Hindlimb muscle (tissue), 1 donor: ENCODE measurements around the gene PLG. TPM values are rescaled to one million over a fixed set of nuclear protein-coding genes. Genes with fewer than 3 reads are reported as not detected.
"Not testable (repeated sequence)": the region's sequence is repeated elsewhere in the genome, so short reads cannot be mapped to it uniquely, and the experiment has no call there.

ENCODE experiments used
- DNase-seq: peaks from one replicate; pipeline ENCODE4 v3.0.0-alpha.2; 2013
- polyA plus RNA-seq: library from polyadenylated mRNA; unstranded; fragments of 120-200 nt; gene quantifications from one replicate; pipeline ENCODE4 v1.2.1, GENCODE V29; 2013; ENCODE audit not compliant: insufficient read length

The PLG gene
- polyA plus RNA-seq, 1 donor: 1.0 TPM

- DNase-seq: not testable (repeated sequence)
These were observed 2.6 kb downstream of the PLG start for GRCh38 chr6:160704688-160705087.

- not testable (repeated sequence) for DNase-seq
These were observed 6.9 kb downstream of the PLG start for GRCh38 chr6:160708993-160709392.

DNA sequence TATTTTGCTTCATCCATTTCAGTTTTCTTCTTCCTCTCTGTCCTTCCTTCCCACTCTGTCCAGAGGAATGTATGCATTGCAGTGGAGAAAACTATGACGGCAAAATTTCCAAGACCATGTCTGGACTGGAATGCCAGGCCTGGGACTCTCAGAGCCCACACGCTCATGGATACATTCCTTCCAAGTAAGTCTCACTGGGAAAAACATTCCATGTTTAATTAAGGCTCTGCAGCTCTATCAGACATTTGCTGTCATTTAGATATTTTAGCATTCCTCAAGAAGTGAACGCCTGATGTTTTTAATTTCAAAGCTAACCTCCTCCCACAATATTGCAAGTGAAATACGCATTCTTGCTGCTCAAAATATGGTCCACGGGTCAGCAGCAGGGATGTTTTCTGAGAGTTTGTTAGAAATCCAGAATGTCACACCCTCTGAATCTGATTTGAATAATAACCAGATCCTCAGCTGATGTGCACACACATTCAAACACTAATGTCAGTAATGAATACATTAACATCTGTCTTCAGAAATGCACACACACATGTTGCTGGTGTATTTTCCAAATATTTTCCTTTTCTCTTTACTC is 12.8 kb downstream of the PLG start:
- DNase-seq: no peak

- no peak for DNase-seq
These were observed 28.9 kb downstream of the PLG start for GRCh38 chr6:160730911-160731310.

DNA sequence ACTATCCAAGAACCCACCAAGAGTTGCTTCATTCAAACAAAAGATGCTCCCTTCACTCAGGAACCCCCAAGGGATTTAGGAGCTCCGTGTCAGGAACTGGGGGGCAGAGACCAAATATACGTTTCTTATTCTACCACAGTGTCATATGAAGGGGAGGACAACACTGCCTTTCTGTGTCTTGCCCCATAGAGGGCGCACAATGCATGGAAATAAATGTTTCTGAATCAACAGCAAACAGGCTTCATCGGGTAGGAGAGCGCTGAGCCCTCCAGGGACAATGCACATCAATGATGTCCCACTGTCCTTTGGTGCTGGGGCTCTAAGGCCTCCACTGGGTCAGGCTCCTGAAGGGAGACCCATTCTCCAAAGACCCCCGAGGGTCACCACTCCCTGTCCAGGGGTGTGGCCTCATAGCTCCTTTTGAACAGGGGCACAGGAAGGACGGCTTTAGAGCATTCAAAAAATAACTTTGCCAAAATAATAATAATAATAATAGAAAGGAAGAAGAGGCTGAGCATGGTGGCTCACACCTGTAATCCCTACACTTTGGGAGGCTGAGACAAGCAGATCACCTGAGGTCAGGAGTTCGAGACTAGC is 31.1 kb downstream of the PLG start:
- DNase-seq: peak; percentile 26

GRCh38 chr6:160734627-160735026 is 32.6 kb downstream of the PLG start:
- no peak for DNase-seq

DNA sequence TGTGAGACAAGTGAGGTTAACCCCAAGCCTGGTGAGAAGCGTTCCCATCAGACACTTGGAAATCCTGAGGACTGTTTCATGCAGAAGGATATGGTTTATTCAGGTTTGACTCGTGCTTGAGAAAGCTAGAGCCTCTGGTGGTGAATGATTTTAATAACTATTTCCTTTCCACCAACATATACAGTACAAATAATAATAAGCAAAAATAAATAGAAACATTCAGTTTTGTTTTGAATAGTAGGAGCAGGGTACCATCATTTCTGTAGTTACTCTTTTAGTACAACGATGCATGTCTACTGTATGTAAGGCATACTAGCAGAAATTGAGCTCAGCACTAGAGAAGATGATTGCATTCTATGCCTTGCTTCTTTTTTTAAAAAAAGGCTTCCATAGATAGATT is 33.5 kb downstream of the PLG start:
- no peak for DNase-seq

DNA sequence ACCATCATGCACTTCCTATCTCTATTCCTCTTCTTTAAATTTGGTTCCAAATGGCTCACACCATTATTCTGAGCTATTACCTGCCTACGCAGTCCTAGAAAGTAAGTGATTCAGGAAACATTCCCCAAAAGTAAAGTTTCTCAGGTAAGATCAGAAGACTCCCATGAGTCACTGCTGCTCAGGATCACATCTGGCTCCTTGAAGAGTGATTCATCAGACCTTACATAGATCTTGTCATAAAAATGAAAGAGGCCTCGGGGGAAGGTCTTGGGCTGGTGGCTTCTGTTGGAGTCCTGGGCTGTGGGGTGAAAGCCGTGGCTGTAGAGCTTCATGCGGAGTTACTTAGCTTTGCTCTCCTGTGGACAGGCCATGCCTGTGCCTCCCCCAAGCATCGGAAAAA is 35.9 kb downstream of the PLG start:
- DNase-seq: no peak

- no peak for DNase-seq
These were observed 37.9 kb downstream of the PLG start for GRCh38 chr6:160739955-160740354.

DNA sequence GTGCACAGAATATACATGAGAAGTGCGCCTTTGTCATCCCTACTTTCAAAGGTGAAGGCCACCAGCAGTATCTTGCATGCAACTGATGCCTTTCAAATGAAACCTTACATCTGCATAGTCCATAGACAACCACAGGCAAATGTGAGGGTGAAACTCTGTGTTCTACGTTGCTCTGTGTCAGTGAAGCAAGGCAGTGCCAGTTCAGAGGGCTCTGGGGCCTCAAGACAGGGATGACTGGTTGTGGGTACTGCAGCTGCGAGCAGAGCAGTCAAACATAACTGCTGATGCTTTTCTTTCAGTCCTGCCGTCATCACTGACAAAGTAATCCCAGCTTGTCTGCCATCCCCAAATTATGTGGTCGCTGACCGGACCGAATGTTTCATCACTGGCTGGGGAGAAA is 39.0 kb downstream of the PLG start:
- not testable (repeated sequence) for DNase-seq

- no peak for DNase-seq
These were observed 40.0 kb downstream of the PLG start for GRCh38 chr6:160742090-160742489.

DNA sequence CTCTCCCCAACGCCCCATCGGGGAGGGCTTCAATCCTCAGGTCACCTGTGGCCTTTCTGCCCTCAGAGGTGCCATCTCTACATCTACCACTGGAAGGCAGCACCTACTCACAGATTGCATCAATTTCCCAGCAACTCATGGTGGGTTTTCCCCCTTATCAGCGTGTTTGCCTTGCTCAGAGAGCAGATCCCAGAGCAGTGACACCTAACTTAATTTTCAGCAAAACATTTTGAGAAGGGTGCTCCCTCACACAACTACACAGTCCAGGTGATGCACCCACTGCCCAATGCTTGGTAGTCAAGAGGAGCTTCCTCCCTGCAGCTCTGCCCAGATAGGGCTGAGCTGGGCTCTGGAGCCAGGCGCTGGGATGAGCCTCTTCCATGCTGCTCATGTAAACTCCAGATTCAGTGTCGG is 48.2 kb downstream of the PLG start:
- no peak for DNase-seq

DNA sequence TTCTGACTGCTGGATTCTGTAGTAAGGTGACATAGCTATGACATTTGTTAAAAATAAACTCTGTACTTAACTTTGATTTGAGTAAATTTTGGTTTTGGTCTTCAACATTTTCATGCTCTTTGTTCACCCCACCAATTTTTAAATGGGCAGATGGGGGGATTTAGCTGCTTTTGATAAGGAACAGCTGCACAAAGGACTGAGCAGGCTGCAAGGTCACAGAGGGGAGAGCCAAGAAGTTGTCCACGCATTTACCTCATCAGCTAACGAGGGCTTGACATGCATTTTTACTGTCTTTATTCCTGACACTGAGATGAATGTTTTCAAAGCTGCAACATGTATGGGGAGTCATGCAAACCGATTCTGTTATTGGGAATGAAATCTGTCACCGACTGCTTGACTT is 51.2 kb downstream of the PLG start:
- DNase-seq: not testable (repeated sequence)

DNA sequence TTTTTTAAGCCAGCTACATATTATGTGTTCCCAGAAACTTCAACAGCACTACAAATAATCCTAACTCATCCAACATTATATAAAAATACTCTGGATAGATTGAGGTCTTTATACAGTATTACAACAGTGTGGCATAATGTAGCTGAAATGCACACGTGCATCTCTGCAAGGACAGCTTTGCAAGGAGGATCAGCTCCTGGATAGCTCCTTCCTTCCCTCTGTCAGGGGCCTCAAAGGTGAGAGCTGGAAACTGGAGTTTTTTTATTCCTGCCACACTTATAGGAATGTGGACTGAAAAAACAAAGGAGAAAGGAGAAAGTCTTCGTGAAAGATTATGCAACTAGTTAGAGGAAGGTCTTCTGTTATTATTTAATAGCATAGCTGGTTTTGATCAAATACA is 53.1 kb downstream of the PLG start:
- DNase-seq: no peak

- no peak for DNase-seq
These were observed 54.0 kb downstream of the PLG start for GRCh38 chr6:160756021-160756420.

DNA sequence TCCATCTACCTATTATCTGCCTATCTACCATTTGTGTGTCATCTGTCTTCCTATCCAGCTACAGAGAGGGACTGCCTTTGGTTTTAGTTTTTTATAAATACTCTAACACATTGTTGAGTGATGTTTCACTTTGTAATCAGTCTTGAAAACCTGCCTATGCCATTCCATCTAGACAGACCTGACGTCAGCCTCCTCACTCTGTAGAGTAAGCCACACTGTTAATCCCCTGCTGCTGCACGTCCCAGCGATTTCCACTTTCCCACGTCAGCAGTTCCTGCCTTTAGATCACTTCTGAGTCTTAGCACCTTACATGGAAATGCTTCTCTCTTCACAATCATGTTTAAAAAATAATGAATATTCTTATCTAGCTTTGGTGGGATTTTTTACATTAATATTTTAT is 54.8 kb downstream of the PLG start:
- DNase-seq: no peak

GRCh38 chr6:160764847-160765246 is 62.8 kb downstream of the PLG start:
- DNase-seq: no peak

- no peak for DNase-seq
These were observed 63.4 kb downstream of the PLG start for GRCh38 chr6:160765412-160765811.

DNA sequence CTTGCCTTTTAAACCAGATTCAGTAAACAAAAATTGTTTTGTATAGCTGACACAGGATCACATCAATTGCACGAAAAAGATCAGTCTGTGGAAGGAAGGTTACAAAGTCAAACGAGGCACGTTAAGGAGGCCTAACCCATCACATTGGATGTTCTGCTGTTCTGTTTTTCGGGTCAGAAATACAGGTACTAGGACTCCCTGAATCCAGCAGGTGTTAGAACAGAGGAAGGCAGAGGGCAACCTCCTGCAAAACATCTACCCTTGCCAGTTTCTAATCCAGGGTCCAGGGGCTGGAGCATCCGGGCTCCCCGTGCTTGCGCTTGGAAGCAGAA is 64.6 kb downstream of the PLG start:
- DNase-seq: no peak

DNA sequence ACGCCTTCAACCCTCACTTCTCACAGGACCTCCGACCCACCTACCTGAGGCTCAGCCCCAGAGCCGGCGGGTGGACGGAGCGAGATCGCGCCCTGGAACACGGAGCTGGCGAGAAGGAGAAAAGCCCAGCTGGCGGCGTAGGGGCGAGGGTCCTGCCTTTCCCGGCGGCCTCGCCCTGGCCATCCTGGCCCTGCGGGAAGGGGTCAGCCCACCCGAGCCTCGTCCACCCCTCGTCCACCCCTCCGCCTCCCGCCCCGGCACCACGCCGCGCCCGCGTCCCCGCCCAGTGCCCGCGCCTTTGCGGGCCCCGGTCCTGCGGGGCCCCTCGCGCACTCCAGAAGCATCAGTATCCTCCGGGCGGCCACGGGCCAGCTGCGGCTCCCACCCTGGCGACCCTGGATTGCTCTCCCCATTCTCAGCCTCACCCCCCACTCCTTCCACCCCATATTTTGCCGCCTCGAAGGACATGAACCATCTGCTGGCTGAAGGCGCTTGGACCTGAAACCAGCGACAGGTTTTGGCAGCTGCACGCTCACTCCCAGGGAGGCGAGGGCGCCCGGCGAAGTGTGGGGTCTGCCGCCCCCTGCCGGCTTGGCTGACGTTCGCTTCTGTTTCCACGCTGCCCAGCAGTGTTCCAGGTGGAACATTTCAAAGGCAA is 65.1 kb downstream of the PLG start:
- peak; percentile 58 for DNase-seq

DNA sequence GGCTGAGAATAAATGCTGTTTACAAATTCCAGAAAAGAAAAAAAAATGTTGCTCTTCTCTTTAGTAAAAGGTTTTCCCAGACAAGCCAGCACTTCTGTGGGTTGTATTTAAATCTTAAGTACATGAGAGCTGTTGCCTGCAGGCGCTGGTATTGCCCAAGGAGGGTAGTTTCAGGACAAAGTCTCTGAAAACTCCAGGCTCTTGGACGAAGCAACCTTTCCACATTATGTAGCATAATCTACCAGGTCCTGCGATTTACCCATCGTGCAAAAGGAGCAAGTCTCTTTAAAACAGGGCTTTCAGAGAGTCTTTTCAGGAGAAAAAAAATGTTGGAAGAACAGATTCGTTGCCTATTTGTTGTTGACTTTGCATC is 65.6 kb downstream of the PLG start:
- DNase-seq: no peak

- no peak for DNase-seq
These were observed 66.1 kb downstream of the PLG start for GRCh38 chr6:160768101-160768500.

DNA sequence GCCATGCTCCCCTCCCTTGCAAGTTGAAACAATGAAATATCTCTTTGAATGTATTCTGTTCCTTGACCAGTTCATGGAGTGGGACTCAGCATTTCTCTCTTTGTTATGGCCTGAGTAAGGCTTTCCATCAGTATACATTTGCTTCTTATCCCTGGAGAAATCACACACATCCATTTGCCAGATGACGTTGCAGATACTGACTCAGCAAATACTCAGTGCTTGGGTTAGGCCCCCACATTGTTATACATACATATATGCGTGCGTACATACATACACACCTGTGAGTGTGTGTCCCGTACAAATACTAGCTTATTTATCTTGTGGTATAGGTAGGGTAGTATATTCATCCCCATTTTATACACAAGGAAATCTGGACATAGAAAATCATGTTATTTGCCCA is 72.4 kb downstream of the PLG start:
- no peak for DNase-seq

DNA sequence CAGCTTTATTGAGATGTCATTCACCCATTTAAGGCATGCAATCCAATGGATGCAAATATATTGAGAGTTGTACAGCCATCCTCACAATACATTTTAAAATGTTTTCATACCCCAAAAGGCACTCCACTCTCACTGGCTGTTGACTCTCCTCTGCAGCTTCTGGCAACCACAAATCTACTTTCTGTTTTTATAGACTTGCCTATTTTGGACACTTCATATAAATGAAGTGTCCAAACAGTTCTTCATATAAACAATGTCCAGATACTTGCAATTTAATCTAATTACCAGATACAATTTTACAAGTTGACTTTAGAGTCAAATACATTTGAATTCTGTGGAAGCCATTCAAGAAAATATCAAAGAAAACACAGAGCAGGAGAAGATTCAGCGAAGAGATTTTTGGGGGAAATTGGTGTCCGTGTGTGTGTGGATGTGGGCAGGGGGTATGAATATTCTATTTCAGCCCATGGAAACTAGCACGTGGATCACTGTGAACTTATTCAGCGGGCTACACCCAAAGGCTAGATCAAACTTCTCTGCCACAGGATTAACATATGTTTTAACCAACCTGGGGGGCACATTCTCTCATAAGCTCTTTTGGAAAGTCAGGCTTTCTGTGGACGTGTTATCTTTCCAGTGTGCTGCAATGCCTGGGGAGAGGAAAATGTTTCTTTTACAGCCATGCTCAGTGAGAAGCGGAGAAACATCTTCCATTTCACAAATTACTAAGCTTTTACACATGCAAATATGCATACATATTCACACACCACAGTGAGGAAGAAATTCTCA is 73.9 kb downstream of the PLG start:
- no peak for DNase-seq
